Effector CD4-positive, alpha-beta T cell (primary cell): ENCODE data around the gene ACOT12. TPM values are rescaled to one million over a fixed set of nuclear protein-coding genes. Genes with fewer than 3 reads are reported as not detected.
"Not testable (repeated sequence)": the region's sequence is repeated elsewhere in the genome, so short reads cannot be mapped to it uniquely, and the experiment has no call there.

ENCODE experiments used
- DNase-seq: peaks from one replicate; pipeline ENCODE4 v3.0.0-alpha.2; 2020
- total RNA-seq: gene quantifications from one replicate; lab custom pipeline; 2026; lab: John Stamatoyannopoulos, UW

ACOT12 gene
- total RNA-seq, result not detected

DNA sequence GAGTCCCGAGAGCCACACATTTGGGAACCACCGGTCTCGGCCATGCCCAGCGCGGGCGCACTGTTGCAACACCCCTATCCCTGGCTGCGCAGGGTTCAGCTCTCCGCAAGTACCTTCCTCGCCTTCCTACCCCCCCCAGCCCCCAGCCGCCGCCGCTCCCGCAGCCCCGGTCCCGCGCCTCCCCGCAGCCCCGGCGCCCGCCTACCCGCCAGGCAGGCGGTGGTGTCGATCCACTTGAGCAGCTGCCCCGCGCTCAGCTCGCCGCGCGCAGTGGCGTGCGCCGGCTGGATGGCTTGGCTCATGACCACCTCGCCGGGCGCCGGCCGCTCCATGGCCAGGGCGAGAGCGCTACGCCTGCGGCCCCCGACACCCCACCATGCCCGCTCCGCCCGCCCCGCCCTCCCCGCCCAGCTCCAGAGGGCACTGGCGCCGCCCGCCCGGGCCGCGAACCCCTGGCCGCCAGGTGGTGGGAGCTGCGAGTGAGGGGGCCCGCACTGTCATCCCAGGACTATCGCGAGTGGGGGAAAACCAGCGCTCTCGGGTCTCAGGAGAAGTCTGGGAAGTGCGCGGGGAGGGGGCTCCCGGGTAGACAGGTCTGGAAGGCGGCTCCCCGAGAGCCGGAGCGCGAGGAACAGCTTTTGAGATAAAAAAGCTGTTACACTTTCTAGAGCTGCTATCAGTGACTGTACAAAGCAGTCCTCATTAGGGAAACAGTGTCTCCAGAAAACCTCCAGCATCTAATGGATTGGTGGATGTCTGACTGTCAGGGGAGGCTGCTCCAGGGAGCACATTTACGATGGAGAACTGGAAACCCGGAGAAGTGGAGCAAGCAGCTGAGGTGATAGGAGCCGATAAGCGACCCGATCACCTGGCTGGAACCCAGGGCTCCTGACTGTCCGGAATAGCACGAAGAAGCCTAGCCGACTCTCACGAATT lies at the start of gene ACOT12:
Gene ACOT12, minus strand, starts transcription at position 352 of the 936 bp plus-strand sequence. Its CDS starts 20 bp downstream, at position 332.
- no peak for DNase-seq

- no peak for DNase-seq
Measured at GRCh38 chr5:81435023-81435422, 41.1 kb upstream of the ACOT12 start.

- DNase-seq, result no peak
Measured at GRCh38 chr5:81429985-81430384, 36.1 kb upstream of the ACOT12 start.

- DNase-seq, result no peak
Measured at GRCh38 chr5:81429363-81429762, 35.4 kb upstream of the ACOT12 start.

DNA sequence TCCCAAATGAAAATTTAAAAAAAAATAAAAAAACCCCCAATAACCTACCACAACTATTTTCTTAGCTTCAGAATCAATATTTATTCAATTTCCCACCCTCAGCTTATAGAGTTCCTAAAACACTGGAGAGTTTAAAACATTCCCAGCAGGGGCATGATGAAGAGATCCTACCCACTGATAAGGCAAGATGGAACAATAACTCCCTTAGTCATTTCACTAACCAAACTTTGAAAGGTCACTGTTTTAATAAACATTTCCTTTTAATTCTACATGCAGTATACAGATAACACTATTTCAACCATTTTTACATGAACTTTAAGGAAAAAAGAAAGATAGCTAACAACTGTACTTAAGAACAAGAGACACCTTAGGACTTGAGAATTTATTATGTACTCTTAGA lies 34.9 kb upstream of the ACOT12 start:
- DNase-seq, result no peak

DNA sequence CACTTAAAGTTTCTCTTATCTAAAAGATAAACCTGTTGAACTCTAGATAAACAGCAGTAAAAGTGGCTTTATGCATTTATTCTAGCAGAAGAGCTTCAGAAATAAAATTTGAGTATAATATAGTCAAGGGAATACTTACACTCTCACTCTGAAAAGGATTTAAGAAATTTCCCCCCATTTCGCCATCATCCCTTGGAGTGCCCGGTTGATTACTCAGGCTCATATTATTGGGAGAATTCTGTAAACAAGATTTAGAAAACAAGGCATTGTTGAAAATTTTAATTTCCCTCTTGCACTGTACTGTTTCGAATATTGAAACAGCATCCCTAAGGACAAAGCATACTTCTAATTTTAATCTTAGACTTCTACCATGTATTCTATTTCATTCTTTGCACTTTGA lies 34.5 kb upstream of the ACOT12 start:
- DNase-seq, result no peak

GRCh38 chr5:81427566-81427965 lies 33.6 kb upstream of the ACOT12 start:
- no peak for DNase-seq

DNA sequence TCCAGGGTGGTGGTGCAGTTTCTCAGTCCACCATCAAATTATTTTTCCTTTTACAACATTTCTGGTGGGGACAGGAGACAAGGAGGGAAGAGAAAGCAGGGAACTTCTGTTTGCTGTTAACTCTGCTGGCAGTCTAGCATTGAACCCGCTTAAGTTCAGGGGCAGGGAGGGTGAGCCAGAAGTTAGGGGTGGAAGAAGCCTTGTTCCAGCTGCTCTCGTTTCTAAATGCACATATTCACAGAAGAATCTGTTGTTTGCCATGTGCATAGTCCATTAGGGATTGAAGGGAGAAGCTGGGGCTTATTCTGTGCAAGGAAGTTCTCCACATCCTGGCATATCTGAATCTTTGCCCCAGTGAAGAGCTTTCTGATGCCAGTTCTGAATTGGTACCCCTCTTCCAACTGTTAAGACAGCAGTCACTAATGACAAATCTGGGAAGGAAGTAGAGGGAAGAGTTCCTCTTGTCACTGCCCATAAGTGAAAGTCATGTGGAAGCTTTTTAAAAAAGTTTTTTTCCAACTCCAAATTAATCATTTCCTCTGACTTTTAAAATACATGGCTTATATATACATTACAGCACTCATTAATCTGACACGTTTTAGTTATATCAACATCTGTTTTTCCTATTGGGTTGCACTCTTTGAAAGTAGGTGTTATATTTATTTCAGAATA lies 32.6 kb upstream of the ACOT12 start:
- DNase-seq, result no peak

- DNase-seq, result no peak
Measured at GRCh38 chr5:81425569-81425968, 31.6 kb upstream of the ACOT12 start.

GRCh38 chr5:81424728-81425127 lies 30.8 kb upstream of the ACOT12 start:
- DNase-seq, result no peak

DNA sequence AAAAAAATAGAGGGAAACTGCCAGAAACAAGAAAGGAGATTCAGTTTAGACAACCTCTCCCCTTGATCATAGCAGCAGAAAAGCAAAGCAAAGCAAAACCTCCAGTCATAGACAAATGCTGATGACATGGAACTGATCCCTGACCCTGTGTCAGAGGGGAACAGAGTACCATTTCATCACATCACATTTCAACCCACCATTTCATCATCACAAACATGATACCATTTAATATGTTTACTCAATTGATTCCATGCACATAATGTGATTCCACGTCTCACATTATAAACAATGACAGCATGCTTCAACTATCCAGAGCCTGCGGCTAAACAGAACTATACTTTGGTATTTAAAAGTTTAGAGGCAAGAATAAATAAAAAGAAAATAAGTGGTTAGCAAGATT lies 28.7 kb upstream of the ACOT12 start:
- DNase-seq, result no peak

- DNase-seq, result no peak
Measured at GRCh38 chr5:81420039-81420667, 26.2 kb upstream of the ACOT12 start.

GRCh38 chr5:81418606-81419005 lies 24.7 kb upstream of the ACOT12 start:
- DNase-seq, result no peak

GRCh38 chr5:81417052-81417451 lies 23.1 kb upstream of the ACOT12 start:
- DNase-seq, result no peak

GRCh38 chr5:81409896-81410295 lies 16.0 kb upstream of the ACOT12 start:
- DNase-seq, result no peak

DNA sequence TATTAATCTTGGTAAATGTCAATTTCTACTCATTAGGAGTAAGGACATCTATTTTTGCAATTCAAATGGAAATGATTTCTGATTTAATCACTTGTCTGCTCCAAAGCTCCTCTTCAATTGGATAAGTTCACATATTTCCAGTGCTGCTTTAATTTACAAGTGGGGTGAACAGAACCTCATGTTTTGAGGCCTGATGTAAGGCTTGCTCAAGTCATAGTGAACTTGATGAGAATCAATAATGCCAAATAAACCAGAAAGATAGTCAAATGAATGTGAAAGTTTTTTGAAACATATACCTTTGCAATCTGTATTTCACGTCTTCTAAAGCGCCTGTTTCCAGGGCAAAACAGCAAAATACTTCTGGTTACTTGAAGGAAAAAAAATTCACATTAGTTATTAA lies 15.4 kb upstream of the ACOT12 start:
- no peak for DNase-seq

DNA sequence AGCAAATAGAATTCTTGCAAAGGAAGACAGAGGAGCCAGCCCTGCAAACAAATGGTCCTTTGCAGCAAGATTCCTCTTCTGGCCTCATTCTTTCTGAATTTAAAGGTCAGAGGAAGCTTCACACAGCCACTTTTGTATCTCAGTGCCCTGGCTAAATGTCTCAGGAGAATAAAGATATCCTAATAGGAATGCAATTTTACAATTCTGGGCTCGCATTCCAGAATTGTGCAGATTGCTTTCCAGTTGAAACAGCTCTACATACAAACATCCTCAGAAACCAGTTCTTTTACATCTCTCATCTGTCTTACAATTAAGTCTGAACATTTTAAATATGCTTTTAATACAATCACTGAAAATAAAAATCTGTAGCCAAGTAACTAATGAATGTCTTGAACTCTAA lies 14.6 kb upstream of the ACOT12 start:
- no peak for DNase-seq

GRCh38 chr5:81407811-81408210 lies 13.9 kb upstream of the ACOT12 start:
- not testable (repeated sequence) for DNase-seq

DNA sequence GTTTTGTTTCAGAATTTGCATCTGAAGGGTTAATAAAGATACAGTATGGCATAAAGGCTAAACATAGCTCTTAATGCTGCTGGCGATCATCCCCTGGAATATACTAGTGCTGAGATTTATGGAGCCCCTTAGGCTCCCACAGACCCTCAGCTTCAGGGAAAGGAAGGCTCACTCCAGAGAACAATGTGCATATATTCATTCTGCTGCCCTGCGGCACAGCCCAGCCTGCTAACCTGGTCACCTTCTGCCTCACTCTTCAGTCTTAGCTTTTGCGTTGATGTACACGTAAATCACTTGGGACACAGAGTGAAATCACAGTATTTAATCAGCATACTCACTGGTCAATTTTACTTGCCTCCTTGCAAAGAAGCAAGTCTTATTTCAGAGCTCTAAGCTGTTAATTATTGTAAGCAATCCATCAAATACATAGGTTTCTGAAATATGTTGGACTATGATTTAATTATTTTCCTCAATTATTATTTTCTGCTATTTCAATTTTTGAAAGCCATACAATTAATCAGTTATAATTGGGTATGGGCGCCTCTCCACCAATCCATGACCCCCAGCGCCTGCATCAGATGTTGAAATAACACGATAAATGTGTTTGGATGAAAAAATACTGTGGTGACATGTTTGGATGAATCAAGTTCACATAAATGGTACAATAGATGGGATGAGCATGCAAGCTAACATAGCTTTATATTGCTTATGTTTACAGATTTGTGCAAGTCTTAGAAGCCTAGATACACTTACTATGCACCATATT lies 11.4 kb upstream of the ACOT12 start:
- DNase-seq, result no peak

GRCh38 chr5:81402192-81402930 lies 8.4 kb upstream of the ACOT12 start:
- DNase-seq, result no peak

GRCh38 chr5:81401266-81401665 lies 7.3 kb upstream of the ACOT12 start:
- no peak for DNase-seq

GRCh38 chr5:81400375-81400774 lies 6.4 kb upstream of the ACOT12 start:
- DNase-seq, result no peak
